ENCODE data around the gene WWOX.

DNA sequence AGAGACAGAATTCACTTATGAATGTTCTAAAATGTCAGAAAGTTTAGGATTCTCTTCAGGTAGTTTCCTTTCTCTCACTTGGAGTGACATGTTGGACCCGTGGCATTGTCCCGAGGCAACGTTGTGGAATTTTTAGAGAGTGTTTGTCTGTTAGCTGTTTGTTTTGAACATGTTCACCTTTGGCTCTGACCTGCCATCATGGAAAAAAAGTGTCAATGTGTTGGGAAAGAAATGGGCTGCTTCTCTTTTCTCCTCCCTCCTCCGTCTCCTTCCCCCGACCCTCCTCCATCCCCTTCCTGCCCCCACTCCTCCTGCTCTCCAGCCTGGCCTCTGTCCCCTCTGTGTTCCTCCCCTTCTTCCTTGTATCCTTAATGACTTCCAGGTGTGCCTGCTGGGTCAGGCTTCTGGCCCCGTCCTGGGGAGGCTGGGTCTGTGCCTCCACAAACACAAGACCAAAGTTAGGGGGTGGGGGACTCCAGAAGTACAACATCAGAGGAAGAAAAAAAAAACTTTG is 1038.0 kb downstream of the WWOX start:
- TF ChIP-seq, protein P1, sequence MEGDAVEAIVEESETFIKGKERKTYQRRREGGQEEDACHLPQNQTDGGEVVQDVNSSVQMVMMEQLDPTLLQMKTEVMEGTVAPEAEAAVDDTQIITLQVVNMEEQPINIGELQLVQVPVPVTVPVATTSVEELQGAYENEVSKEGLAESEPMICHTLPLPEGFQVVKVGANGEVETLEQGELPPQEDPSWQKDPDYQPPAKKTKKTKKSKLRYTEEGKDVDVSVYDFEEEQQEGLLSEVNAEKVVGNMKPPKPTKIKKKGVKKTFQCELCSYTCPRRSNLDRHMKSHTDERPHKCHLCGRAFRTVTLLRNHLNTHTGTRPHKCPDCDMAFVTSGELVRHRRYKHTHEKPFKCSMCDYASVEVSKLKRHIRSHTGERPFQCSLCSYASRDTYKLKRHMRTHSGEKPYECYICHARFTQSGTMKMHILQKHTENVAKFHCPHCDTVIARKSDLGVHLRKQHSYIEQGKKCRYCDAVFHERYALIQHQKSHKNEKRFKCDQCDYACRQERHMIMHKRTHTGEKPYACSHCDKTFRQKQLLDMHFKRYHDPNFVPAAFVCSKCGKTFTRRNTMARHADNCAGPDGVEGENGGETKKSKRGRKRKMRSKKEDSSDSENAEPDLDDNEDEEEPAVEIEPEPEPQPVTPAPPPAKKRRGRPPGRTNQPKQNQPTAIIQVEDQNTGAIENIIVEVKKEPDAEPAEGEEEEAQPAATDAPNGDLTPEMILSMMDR (IDR thresholded peaks at IDR 0.05; ENCODE audit: extremely low read depth in 1 of 2, insufficient read depth in 1 of 2, low read depth in 1 of 2, low read length in 2 of 2): no peak
- TF ChIP-seq POLR2AphosphoS5 (IDR thresholded peaks at IDR 0.05; ENCODE audit: insufficient read depth, low read depth, low read length) (no peak), POLR2A (IDR thresholded peaks at IDR 0.05; ENCODE audit: low read depth, low read length) (no peak), FOS (IDR thresholded peaks at IDR 0.05; ENCODE audit: borderline replicate concordance, insufficient read depth, low read length) (no peak), EZH2 (IDR thresholded peaks at IDR 0.05; ENCODE audit: borderline replicate concordance, low read depth, low read length, severe bottlenecking) (no peak), JUN (IDR thresholded peaks at IDR 0.05; ENCODE audit: borderline replicate concordance, insufficient read depth, insufficient read length, low read depth) (no peak), GATA2 (IDR thresholded peaks at IDR 0.05; ENCODE audit: insufficient read depth, insufficient read length, low read depth, low read length) (no peak), MYC (IDR thresholded peaks at IDR 0.05; ENCODE audit: low read depth, low read length) (no peak)
- TF ChIP-seq, protein P2, sequence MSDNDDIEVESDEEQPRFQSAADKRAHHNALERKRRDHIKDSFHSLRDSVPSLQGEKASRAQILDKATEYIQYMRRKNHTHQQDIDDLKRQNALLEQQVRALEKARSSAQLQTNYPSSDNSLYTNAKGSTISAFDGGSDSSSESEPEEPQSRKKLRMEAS (IDR thresholded peaks at IDR 0.05; ENCODE audit: insufficient read depth, insufficient read length): no peak
